C1 segment of cervical spinal cord (tissue), 14 donors: ENCODE measurements around the gene TEDC2.

ENCODE experiments used
- DNase-seq, 14 donors: peaks; one replicate each; lab custom pipeline; 2025; lab: John Stamatoyannopoulos, UW

The TEDC2 gene

GRCh38 chr16:2512735-2513404 is 53.0 kb downstream of the TEDC2 start:
- peak in 1 of 14 donors; percentile 36 for DNase-seq

GRCh38 chr16:2513405-2514332 is 53.8 kb downstream of the TEDC2 start, which contains the start of gene ATP6V0C:
Gene ATP6V0C, plus strand, starts transcription at chr16:2513952. Its CDS starts 152 bp downstream, at chr16:2514104.
- DNase-seq = peak in 13 of 14 donors; percentile 78 to 98 (median 93)
